Calu3 (cell line): ENCODE results near the gene CPTP. TPM values are rescaled to one million over a fixed set of nuclear protein-coding genes. Genes with fewer than 3 reads are reported as not detected.
A peak's percentile ranks its signal among the peaks of the same experiment; 100 is the strongest.

Experiments used
- BruUV-seq: library from RNA; stranded (reverse); fragments of 400-500 nt; replicated peaks from 2 replicates; lab custom pipeline; 2021; lab: Mats Ljungman, UMichigan
- CTCF ChIA-PET: fragments of 300-600 bp; sonication (Branson Sonifier 250); formaldehyde crosslinking; loops from one replicate; lab custom pipeline; 2022; ENCODE audit warnings: antibody characterized with exemption; lab: Charles Lee
- DNase-seq: peaks from one replicate; pipeline ENCODE4 v3.0.0; 2022
- H3K27ac Mint-ChIP-seq: one replicate; pipeline ENCODE4 v1.8.0; 2022; ENCODE audit warnings: mixed read lengths; ENCODE audit not compliant: unreplicated experiment
- H3K27me3 Mint-ChIP-seq: one replicate; pipeline ENCODE4 v1.8.0; 2022; ENCODE audit warnings: mixed read lengths; ENCODE audit not compliant: unreplicated experiment
- H3K36me3 Mint-ChIP-seq: one replicate; pipeline ENCODE4 v1.8.0; 2022; ENCODE audit warnings: mild to moderate bottlenecking, moderate library complexity, mixed read lengths; ENCODE audit not compliant: insufficient read depth, unreplicated experiment
- H3K4me1 Mint-ChIP-seq: one replicate; pipeline ENCODE4 v1.8.0; 2022; ENCODE audit warnings: mild to moderate bottlenecking, low read depth, mixed read lengths; ENCODE audit not compliant: unreplicated experiment
- H3K4me3 Mint-ChIP-seq: one replicate; pipeline ENCODE4 v1.8.0; 2022; ENCODE audit warnings: mild to moderate bottlenecking, low read depth, moderate library complexity, mixed read lengths; ENCODE audit not compliant: unreplicated experiment
- H3K9me3 Mint-ChIP-seq: one replicate; pipeline ENCODE4 v1.8.0; 2022; ENCODE audit warnings: low read depth, mixed read lengths; ENCODE audit not compliant: unreplicated experiment
- CTCF ChIP-seq: fragments of 200-600 bp; IDR thresholded peaks from one replicate; pipeline ENCODE4 v1.8.0; 2022; ENCODE audit warnings: antibody characterized with exemption; ENCODE audit not compliant: unreplicated experiment
- intact Hi-C: fragments of 100-400 bp; cut with micrococcal nuclease; formaldehyde crosslinking; loops from one replicate; pipeline ENCODE4 v1.10.0; 2022; ENCODE audit not compliant: unreplicated experiment
- total RNA-seq: library from RNA; stranded (reverse); gene quantifications from 2 replicates; pipeline ENCODE4 v1.2.3, GENCODE V29; 2022

Gene CPTP
- total RNA-seq, 1 experiment from 2014 or later: 20.1 TPM

- CTCF ChIA-PET: no interaction called here
- DNase-seq: no peak
- Mint-ChIP-seq H3K9me3 (no peaks in the 10 kb centered on the region), H3K36me3 (peaks cover 34% of the 10 kb centered on the region), H3K4me1 (no peaks in the 10 kb centered on the region), H3K27me3 (no peaks in the 10 kb centered on the region), H3K4me3 (peak overlapping the region; percentile 53), H3K27ac (peak overlapping the region; percentile 54)
- intact Hi-C loops: no loop called here
- BruUV-seq: no TSS peak
- TF ChIP-seq CTCF: no peak
These were observed 28.3 kb downstream of the CPTP start for GRCh38 chr1:1352786-1353388.

GRCh38 chr1:1353389-1354151 is 29.0 kb downstream of the CPTP start:
- TF ChIP-seq CTCF: no peak
- CTCF ChIA-PET: no interaction called here
- no peak for DNase-seq
- intact Hi-C loops: no loop called here
- Mint-ChIP-seq H3K36me3 (peaks cover 27% of the 10 kb centered on the region), H3K27me3 (no peaks in the 10 kb centered on the region), H3K27ac (peak overlapping the region; percentile 42), H3K4me3 (peak overlapping the region; percentile 43), H3K9me3 (no peaks in the 10 kb centered on the region), H3K4me1 (no peaks in the 10 kb centered on the region)
- no TSS peak for BruUV-seq

- H3K4me1 Mint-ChIP-seq: no peaks in the 10 kb centered on the region
- no peak for DNase-seq
- no TSS peak for BruUV-seq
- CTCF ChIA-PET: no interaction called here
- H3K36me3 Mint-ChIP-seq: peaks cover 22% of the 10 kb centered on the region
- H3K9me3 Mint-ChIP-seq: no peaks in the 10 kb centered on the region
- peak overlapping the region; percentile 43 for H3K4me3 Mint-ChIP-seq
- intact Hi-C loops: no loop called here
- H3K27me3 Mint-ChIP-seq: no peaks in the 10 kb centered on the region
- TF ChIP-seq CTCF: no peak
- H3K27ac Mint-ChIP-seq: peak overlapping the region; percentile 39
These were observed 30.0 kb downstream of the CPTP start for GRCh38 chr1:1354271-1355247.

- Mint-ChIP-seq H3K27ac (no peak overlapping the region), H3K4me1 (peaks cover 2% of the 10 kb centered on the region), H3K9me3 (no peaks in the 10 kb centered on the region), H3K4me3 (no peak overlapping the region), H3K27me3 (peaks cover 3% of the 10 kb centered on the region), H3K36me3 (peaks cover 23% of the 10 kb centered on the region)
- no TSS peak for BruUV-seq
- no peak for DNase-seq
- CTCF ChIA-PET: no interaction called here
- TF ChIP-seq CTCF: no peak
- intact Hi-C loops: no loop called here
These were observed 30.8 kb downstream of the CPTP start for GRCh38 chr1:1355416-1355815.
